Calu3 (cell line): ENCODE results near the gene GATA1. TPM values are rescaled to one million over a fixed set of nuclear protein-coding genes. Genes with fewer than 3 reads are reported as not detected.

ENCODE experiments used
- BruUV-seq: library from RNA; stranded (reverse); fragments of 400-500 nt; replicated peaks from 2 replicates; lab custom pipeline; 2021; lab: Mats Ljungman, UMichigan
- CTCF ChIA-PET: fragments of 300-600 bp; sonication (Branson Sonifier 250); formaldehyde crosslinking; loops from one replicate; lab custom pipeline; 2022; ENCODE audit warnings: antibody characterized with exemption; lab: Charles Lee
- DNase-seq: peaks from one replicate; pipeline ENCODE4 v3.0.0; 2022
- H3K27ac Mint-ChIP-seq: one replicate; pipeline ENCODE4 v1.8.0; 2022; ENCODE audit warnings: mixed read lengths; ENCODE audit not compliant: unreplicated experiment
- H3K27me3 Mint-ChIP-seq: one replicate; pipeline ENCODE4 v1.8.0; 2022; ENCODE audit warnings: mixed read lengths; ENCODE audit not compliant: unreplicated experiment
- H3K36me3 Mint-ChIP-seq: one replicate; pipeline ENCODE4 v1.8.0; 2022; ENCODE audit warnings: mild to moderate bottlenecking, moderate library complexity, mixed read lengths; ENCODE audit not compliant: insufficient read depth, unreplicated experiment
- H3K4me1 Mint-ChIP-seq: one replicate; pipeline ENCODE4 v1.8.0; 2022; ENCODE audit warnings: mild to moderate bottlenecking, low read depth, mixed read lengths; ENCODE audit not compliant: unreplicated experiment
- H3K4me3 Mint-ChIP-seq: one replicate; pipeline ENCODE4 v1.8.0; 2022; ENCODE audit warnings: mild to moderate bottlenecking, low read depth, moderate library complexity, mixed read lengths; ENCODE audit not compliant: unreplicated experiment
- H3K9me3 Mint-ChIP-seq: one replicate; pipeline ENCODE4 v1.8.0; 2022; ENCODE audit warnings: low read depth, mixed read lengths; ENCODE audit not compliant: unreplicated experiment
- intact Hi-C: fragments of 100-400 bp; cut with micrococcal nuclease; formaldehyde crosslinking; loops from one replicate; pipeline ENCODE4 v1.10.0; 2022; ENCODE audit not compliant: unreplicated experiment
- total RNA-seq: library from RNA; stranded (reverse); gene quantifications from 2 replicates; pipeline ENCODE4 v1.2.3, GENCODE V29; 2022
- TF ChIP-seq, protein P1 (sequence below): fragments of 200-600 bp; IDR thresholded peaks from one replicate; pipeline ENCODE4 v1.8.0; 2022; ENCODE audit warnings: antibody characterized with exemption; ENCODE audit not compliant: unreplicated experiment

The GATA1 gene
- total RNA-seq, 1 experiment from 2014 or later = not detected

DNA sequence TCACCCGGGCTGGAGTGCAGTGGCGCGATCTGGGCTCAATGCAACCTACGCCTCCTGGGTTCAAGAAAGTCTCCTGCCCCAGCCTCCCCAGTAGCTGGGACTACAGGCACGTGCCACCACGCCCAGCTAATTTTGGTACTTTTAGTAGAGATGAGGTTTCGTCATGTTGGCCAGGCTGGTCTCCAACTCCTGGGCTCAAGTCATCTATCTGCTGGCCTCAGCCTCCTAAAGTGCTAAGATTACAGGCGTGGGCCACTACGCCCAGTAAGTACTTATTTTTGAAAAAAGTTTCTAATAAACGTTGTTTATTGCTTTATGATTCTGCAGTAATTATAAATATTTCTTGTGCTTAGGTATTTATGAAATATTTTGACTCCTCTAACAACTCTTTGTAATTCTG, 53.3 kb downstream of the GATA1 start:
- CTCF ChIA-PET = no interaction called here
- peaks cover 16% of the 10 kb centered on the region for H3K36me3 Mint-ChIP-seq
- no peaks in the 10 kb centered on the region for H3K27me3 Mint-ChIP-seq
- DNase-seq = no peak
- H3K4me1 Mint-ChIP-seq = peaks cover 4% of the 10 kb centered on the region
- no peak overlapping the region for H3K27ac Mint-ChIP-seq
- intact Hi-C loops = loop anchor here (10.0 kb wide), 1 partner anchor 55 kb away; the partner anchor contains the start of genes PQBP1 and TIMM17B
- H3K9me3 Mint-ChIP-seq = peaks cover 2% of the 10 kb centered on the region
- no peak overlapping the region for H3K4me3 Mint-ChIP-seq
- BruUV-seq = no TSS peak
- TF ChIP-seq, protein P1, sequence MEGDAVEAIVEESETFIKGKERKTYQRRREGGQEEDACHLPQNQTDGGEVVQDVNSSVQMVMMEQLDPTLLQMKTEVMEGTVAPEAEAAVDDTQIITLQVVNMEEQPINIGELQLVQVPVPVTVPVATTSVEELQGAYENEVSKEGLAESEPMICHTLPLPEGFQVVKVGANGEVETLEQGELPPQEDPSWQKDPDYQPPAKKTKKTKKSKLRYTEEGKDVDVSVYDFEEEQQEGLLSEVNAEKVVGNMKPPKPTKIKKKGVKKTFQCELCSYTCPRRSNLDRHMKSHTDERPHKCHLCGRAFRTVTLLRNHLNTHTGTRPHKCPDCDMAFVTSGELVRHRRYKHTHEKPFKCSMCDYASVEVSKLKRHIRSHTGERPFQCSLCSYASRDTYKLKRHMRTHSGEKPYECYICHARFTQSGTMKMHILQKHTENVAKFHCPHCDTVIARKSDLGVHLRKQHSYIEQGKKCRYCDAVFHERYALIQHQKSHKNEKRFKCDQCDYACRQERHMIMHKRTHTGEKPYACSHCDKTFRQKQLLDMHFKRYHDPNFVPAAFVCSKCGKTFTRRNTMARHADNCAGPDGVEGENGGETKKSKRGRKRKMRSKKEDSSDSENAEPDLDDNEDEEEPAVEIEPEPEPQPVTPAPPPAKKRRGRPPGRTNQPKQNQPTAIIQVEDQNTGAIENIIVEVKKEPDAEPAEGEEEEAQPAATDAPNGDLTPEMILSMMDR = no peak

Other genes starting within 250 kb of the GATA1 start
- gene TBC1D25, start 246.9 kb upstream of the GATA1 start, total RNA-seq = 18.2 and 19.4 TPM in 2 replicates
- gene RBM3, start 212.1 kb upstream of the GATA1 start, total RNA-seq = 218 and 248 TPM in 2 replicates
- gene WDR13, start 189.1 kb upstream of the GATA1 start, total RNA-seq = 68.4 and 81.2 TPM in 2 replicates
- 1.1 TPM in 1 of 2 replicates, not detected in the other for gene WAS, start 102.8 kb upstream of the GATA1 start, total RNA-seq
- gene SUV39H1, start 89.9 kb upstream of the GATA1 start, total RNA-seq = 20.8 and 23.3 TPM in 2 replicates
- not detected in 2 replicates for gene GLOD5, start 24.8 kb upstream of the GATA1 start, total RNA-seq
- gene HDAC6, start 15.5 kb downstream of the GATA1 start, total RNA-seq = 68.1 and 78.7 TPM in 2 replicates
- 0.47 and 0.49 TPM in 2 replicates for gene ERAS, start 39.9 kb downstream of the GATA1 start, total RNA-seq
- 53.3 and 70.5 TPM in 2 replicates for gene PCSK1N, start 49.0 kb downstream of the GATA1 start, total RNA-seq
- 86.1 and 96.8 TPM in 2 replicates for gene TIMM17B, start 111.2 kb downstream of the GATA1 start, total RNA-seq
- 110 and 113 TPM in 2 replicates for gene PQBP1, start 111.3 kb downstream of the GATA1 start, total RNA-seq
- gene SLC35A2, start 125.1 kb downstream of the GATA1 start, total RNA-seq = 68.1 and 81.0 TPM in 2 replicates
- gene PIM2, start 132.4 kb downstream of the GATA1 start, total RNA-seq = 12.8 and 13.9 TPM in 2 replicates
- 67.8 and 73.0 TPM in 2 replicates for gene OTUD5, start 171.0 kb downstream of the GATA1 start, total RNA-seq
- gene KCND1, start 185.3 kb downstream of the GATA1 start, total RNA-seq = 8.4 and 9.7 TPM in 2 replicates
- gene GRIPAP1, start 215.7 kb downstream of the GATA1 start, total RNA-seq = 92.8 and 97.8 TPM in 2 replicates